ENCODE data around the gene MID1.

MID1 gene, protein sequence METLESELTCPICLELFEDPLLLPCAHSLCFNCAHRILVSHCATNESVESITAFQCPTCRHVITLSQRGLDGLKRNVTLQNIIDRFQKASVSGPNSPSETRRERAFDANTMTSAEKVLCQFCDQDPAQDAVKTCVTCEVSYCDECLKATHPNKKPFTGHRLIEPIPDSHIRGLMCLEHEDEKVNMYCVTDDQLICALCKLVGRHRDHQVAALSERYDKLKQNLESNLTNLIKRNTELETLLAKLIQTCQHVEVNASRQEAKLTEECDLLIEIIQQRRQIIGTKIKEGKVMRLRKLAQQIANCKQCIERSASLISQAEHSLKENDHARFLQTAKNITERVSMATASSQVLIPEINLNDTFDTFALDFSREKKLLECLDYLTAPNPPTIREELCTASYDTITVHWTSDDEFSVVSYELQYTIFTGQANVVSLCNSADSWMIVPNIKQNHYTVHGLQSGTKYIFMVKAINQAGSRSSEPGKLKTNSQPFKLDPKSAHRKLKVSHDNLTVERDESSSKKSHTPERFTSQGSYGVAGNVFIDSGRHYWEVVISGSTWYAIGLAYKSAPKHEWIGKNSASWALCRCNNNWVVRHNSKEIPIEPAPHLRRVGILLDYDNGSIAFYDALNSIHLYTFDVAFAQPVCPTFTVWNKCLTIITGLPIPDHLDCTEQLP

DNA sequence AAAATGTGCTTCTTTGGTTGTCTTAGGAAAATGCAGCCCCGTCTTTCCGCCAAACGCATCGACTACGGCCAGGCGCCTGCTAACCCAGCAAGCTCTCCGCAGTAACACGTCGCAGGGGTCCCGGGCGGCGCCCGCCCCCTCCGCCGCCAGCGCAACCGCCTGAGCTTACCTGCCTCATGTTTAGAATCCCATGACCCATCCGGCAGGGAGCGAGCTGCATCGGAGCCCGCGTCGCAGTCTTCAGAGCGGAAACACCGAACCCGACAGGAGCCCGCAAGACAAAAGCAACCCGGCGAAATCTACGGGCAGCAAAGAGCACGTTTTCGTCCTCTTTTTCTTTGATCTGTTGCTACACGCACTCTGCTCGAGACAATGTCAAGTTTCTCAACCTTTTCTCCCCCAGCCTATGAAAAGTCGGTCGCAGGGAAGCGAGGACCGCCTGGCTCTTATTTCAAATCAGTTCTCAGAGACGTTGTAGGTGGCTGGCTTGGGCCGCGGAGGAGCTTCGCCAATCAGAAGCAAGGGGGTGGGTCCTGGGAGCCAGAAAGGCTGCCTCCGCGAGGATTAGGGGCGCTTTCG is at the start of gene MID1:
TSS of gene MID1 (minus strand) at position 465 of the 579 bp plus-strand sequence. CDS start 53,038 bp downstream, outside the sequence.
- DNase-seq (ENCODE audit: insufficient read length, low spot score) (peak; percentile 34), FAIRE-seq (no peak)

DNA sequence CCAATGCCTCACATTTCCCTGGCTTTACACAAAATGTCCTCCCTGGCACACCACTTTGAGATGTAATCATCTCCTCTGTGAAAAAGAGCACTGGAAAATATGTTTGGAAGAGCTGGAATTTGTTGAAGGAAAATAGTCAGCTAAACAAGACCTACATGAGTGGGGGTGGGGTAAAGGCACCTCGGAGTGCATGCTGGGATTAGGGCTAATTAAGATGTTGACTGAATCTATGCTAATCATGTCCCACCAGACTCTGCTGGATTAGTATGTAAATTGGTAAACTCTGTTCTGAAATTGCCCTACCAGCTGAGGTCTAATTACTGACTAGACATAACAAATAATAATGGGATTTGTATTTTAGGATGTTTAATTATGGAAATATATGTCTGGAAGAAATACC is 46.8 kb upstream of the MID1 start:
- FAIRE-seq: no peak
- no peak for DNase-seq (ENCODE audit: insufficient read length, low spot score)

- FAIRE-seq (no peak), DNase-seq (ENCODE audit: insufficient read length, low spot score) (no peak)
Measured at GRCh38 chrX:10666102-10666501, 45.7 kb upstream of the MID1 start.

DNA sequence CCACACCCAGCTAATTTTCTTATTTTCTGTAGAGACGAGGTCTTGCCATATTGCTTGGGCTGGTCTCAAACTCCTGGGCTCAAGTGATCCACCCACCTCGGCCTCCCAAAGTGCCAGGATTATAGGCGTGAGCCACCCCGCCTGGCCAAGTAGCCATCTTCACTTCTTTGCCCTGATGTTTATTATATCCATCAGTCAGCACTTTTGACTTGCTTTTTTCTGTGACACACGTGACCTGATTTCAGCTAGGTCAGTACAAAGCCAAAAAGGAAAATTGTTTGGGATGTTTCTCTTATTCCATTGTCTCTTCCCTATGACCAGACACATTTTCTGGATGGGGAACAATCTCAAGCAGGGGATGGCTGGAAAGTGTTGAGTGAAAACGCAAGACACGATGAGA is 45.3 kb upstream of the MID1 start:
- no peak for DNase-seq (ENCODE audit: insufficient read length, low spot score)

GRCh38 chrX:10660171-10660570 is 39.8 kb upstream of the MID1 start:
- FAIRE-seq: no peak
- DNase-seq (ENCODE audit: insufficient read length, low spot score): no peak

More for the DNA sequence above, 45.3 kb upstream of the MID1 start:
- peak; percentile 49 for FAIRE-seq

- FAIRE-seq (no peak), DNase-seq (ENCODE audit: insufficient read length, low spot score) (no peak)
Measured at GRCh38 chrX:10656214-10656613, 35.8 kb upstream of the MID1 start.

- no peak for FAIRE-seq
Measured at GRCh38 chrX:10654960-10655359, 34.6 kb upstream of the MID1 start.

DNA sequence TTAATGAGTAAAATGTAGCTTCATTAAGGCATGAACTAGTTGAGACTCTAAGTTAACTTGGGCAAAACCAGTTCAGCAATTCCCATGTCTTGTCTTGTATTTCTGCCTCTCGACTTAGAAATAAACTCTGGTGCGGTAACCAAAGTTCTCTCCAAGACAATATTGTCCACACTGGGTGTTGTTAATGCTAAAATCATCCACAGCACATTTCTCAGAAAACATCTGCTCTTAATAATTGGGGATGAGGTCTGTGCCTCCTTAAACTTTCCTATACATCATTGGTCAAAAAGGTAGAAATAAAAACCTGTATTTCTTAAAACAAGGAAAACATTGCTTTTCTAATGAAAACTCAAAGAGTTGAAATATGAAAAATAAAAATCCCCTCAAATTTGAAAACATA is 32.9 kb upstream of the MID1 start:
- DNase-seq (ENCODE audit: insufficient read length, low spot score) (no peak), FAIRE-seq (no peak)

More at GRCh38 chrX:10654960-10655359, 34.6 kb upstream of the MID1 start:
- no peak for DNase-seq (ENCODE audit: insufficient read length, low spot score)

- DNase-seq (ENCODE audit: insufficient read length, low spot score) (no peak), FAIRE-seq (no peak)
Measured at GRCh38 chrX:10649265-10649664, 28.9 kb upstream of the MID1 start.

- no peak for DNase-seq (ENCODE audit: insufficient read length, low spot score)
- no peak for FAIRE-seq
Measured at GRCh38 chrX:10648614-10649013, 28.2 kb upstream of the MID1 start.

- no peak for DNase-seq (ENCODE audit: insufficient read length, low spot score)
- FAIRE-seq: no peak
Measured at GRCh38 chrX:10636851-10637250, 16.5 kb upstream of the MID1 start.

DNA sequence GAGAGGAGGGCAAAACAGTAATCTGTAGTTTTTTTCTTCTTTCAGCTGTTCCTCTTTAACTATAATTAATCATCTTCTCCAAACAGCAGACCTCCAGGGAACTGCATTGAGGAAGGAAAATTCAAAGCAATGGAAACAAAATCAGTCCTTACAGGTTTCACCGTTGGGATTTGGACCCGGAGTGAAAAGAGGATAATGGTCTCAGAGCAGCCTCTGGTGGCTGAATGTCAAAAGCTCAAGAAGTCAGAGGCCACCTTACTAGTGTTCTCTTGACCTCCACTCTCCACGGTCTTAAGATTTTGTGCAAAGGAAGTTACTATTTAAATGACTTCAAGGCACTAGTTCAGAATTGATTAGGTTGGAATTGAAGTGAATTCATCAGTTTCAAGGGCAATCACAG is 16.0 kb upstream of the MID1 start:
- DNase-seq (ENCODE audit: insufficient read length, low spot score): peak; percentile 34
- no peak for FAIRE-seq

GRCh38 chrX:10634392-10635161 is 14.2 kb upstream of the MID1 start:
- FAIRE-seq (peak; percentile 55), DNase-seq (ENCODE audit: insufficient read length, low spot score) (peak; percentile 46)

DNA sequence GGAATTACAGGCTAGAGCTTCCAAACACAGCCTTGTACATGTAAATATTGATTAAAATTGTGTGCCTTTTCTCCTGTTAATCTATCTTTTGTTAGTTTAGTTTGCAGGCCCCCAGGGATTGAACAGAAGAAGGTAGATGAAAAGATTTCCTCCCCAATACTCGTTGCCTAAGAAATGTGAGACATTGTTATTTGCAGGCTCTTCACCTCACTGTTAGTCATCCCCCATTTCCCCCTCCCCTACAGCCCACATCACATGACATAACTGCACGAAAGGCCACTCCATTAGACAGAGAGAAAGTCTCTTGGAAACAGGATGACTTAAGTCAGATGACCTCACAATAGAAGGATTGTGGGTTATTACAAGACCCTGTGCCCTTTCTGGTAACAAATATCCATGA is 13.3 kb upstream of the MID1 start:
- FAIRE-seq (no peak), DNase-seq (ENCODE audit: insufficient read length, low spot score) (peak; percentile 45)

- DNase-seq (ENCODE audit: insufficient read length, low spot score): no peak
Measured at GRCh38 chrX:10631416-10632145, 11.2 kb upstream of the MID1 start.

GRCh38 chrX:10630320-10630719 is 9.9 kb upstream of the MID1 start:
- DNase-seq (ENCODE audit: insufficient read length, low spot score) (no peak), FAIRE-seq (no peak)

More at GRCh38 chrX:10631416-10632145, 11.2 kb upstream of the MID1 start:
- FAIRE-seq: no peak

GRCh38 chrX:10629905-10630304 is 9.5 kb upstream of the MID1 start:
- DNase-seq (ENCODE audit: insufficient read length, low spot score) (no peak), FAIRE-seq (peak; percentile 28)

GRCh38 chrX:10628906-10629305 is 8.5 kb upstream of the MID1 start:
- DNase-seq (ENCODE audit: insufficient read length, low spot score) (no peak), FAIRE-seq (no peak)

DNA sequence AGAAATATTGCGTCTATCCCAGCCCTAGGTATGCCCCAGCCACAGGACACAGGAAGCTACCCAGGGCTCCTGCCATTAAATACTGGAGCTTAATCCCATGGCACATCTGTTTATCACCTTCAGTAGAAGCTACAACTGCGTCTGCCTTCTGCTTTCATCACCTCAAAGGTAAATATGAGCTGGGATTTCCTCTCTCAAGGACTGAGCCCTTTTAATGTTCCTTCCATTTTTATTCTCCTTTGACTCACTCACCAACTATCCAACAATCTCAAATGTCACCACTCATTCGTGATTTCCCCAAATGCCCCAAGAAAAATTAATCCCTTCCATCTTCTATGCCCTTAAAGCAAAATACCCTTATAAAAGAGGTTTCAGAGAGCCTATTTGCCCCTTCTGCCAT is 1.8 kb upstream of the MID1 start:
- FAIRE-seq: no peak
- DNase-seq (ENCODE audit: insufficient read length, low spot score): no peak

DNA sequence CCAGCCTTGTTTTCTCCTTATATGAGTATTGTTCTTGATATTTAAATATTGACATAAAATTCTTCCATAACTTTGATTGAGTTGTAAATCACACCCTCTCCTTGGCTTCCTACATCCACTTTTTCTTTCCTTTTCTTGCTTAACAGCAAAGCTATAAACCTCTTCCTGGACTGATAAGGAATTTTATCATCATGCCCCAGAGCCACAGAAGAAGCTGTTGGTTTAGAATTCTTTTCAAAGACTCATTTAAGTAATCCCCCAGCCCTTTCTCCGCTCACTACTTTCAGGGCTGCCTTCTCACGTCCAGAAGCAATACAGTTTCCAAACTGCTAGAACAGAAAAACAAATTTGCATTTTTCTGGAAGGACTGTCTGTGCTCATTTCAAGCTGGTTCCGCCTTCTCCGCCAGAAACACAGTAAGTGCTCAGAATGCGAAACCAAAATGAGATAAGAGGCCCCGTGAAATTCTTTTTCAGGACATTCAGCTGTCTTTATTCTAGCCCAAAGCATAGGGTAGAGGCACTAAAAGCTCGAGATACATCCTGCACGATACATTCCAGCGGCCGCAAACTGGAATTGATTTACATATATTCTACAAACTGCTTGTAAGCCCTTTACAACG is 849 bp downstream of the MID1 start:
- no peak for DNase-seq (ENCODE audit: insufficient read length, low spot score)
- no peak for FAIRE-seq
